KBM-7 (cell line): ENCODE data around the gene COL6A5.

ENCODE experiments used
- DNase-seq: peaks from one replicate; pipeline ENCODE4 v3.0.0-alpha.2; 2015
- in situ Hi-C: fragments of 300-500 bp; cut with MboI; formaldehyde crosslinking; loops from 2 replicates; pipeline ENCODE4 v1.14.3; 2020; ENCODE audit warnings: low sequenced_read_pairs, low pct_unique_long_range_greater_than_20kb, mixed read lengths

Gene COL6A5

GRCh38 chr3:130504701-130505100, 159.2 kb downstream of the COL6A5 start:
- in situ Hi-C loops, result no loop called here
- no peak for DNase-seq

DNA sequence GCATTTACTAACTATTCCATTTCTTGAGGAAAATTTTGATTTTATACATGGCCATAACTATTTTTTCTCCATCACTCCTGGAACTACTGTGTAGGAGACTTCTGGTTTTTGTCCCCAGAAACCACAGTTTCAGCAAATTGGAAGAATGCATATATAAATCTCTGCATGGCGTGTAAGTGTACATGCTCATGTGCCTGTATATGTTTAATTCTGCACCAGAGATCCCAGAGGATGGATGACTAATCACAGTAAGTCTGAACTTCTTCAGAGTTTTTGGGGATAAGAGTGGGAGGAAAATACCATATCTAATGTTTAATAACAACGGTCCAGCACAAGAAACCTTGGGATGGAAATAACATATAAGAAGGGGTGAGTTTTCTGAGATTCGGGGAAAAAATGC, 160.6 kb downstream of the COL6A5 start:
- in situ Hi-C loops, result no loop called here
- no peak for DNase-seq

DNA sequence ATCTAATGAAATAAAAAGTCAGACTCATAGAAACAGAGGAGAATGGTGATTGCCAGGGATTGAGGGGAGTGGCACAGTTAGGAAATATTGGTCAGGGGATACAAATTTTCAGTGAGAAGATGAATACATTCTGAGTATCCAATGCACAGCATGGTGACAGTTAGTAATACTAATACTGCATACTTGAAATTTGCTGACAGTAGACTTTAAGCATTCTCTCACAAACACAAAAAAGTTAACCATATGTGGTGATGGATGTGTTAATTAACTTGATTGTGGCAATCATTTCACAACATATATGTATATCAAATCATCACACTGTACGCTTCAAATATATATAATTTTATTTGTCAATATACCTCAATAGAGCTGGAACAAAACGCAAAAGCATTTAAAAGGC, 162.3 kb downstream of the COL6A5 start:
- no peak for DNase-seq
- in situ Hi-C loops, result no loop called here

- no peak for DNase-seq
Observed at GRCh38 chr3:130509008-130509407, 163.5 kb downstream of the COL6A5 start.

DNA sequence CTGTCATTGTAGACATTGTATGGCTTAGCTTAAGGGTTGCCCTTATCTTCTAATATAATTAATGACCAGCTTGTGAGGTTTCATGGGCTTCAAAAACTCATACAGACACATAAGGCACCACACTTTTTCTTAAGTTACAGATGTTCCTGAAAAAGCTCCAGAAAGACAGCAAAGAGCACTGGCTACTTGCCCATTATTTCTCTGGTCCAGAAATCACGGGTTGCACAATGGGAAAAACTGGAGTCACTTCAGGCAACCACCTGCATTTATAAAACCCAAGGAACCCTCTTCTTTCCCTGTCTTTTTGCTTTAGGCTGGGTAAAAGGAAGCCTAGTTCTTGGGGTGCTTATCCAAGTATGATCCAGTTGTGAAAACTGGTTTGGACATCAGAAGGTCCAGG, 169.2 kb downstream of the COL6A5 start:
- in situ Hi-C loops, result no loop called here
- no peak for DNase-seq

More at GRCh38 chr3:130509008-130509407, 163.5 kb downstream of the COL6A5 start:
- in situ Hi-C loops, result no loop called here

- no peak for DNase-seq
Observed at GRCh38 chr3:130515755-130516154, 170.3 kb downstream of the COL6A5 start.

DNA sequence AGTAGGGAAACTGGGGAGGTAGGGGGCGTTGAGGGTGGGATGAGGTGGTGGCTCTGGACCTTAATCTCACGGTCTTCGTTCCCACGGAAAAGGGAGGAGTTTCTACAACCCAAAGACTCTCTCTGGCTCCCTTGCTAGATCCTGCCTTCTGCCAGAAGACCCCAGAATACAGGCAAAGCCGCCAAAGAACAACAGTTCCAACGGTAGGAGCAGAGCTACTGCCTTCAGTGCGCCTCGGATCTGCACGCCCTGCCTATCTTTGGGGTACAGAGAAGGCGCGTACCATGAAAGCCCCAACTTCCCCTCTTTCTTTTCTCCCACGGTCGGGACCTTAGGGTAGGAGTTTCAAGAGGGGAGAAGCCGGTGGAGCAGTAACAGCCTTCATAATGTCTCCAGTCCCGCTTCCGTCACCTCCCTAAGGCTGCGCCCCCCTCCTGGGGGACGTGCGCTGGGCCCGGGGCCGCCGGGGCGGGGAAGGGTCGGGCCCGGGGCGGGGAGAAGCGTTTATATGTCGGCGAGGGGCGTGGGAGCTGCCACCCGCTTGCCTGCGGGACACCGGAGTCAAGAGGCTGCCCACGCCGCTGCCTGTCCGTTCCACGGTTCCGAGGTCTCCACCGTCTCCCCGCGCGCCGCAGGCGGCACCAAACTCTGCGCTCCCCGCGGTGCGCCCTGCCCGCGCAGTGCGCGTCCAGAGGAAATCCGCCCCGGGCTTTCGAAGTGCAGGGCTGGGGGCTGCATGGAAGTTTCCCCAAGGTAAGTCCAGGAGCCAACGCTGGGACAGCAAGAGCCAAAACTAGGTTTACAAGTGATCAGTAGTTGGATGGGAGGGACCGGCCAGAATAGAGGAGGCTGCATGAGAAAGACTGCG, 171.4 kb downstream of the COL6A5 start, which contains the start of gene COL6A6:
TSS of gene COL6A6 (plus strand) at position 533 of the 868 bp plus-strand sequence. CDS start 43,188 bp downstream, outside the sequence.
- in situ Hi-C loops, result no loop called here
- DNase-seq, result no peak

More at GRCh38 chr3:130515755-130516154, 170.3 kb downstream of the COL6A5 start:
- in situ Hi-C loops, result no loop called here

DNA sequence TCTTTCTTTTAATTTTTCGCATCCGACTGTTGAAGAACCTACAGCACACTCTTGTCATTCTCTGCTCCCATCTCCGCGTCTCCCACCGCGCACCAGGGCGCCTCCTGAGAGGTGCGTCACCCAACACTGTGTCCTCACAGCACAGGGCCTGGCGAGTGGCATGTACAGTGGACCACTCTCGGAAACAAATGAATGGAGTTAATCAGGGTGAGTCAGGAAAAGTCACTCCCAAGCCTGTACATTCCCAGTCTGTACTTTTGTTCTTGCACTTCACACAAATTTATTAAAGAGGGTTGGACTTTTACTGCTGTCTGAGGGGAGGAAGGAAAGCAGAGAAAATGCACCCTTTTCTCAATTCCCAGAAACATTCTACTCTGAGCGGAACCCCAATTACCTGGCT, 172.1 kb downstream of the COL6A5 start:
- in situ Hi-C loops, result no loop called here
- DNase-seq, result no peak

- DNase-seq, result no peak
- in situ Hi-C loops, result no loop called here
Observed at GRCh38 chr3:130519754-130520153, 174.3 kb downstream of the COL6A5 start.

DNA sequence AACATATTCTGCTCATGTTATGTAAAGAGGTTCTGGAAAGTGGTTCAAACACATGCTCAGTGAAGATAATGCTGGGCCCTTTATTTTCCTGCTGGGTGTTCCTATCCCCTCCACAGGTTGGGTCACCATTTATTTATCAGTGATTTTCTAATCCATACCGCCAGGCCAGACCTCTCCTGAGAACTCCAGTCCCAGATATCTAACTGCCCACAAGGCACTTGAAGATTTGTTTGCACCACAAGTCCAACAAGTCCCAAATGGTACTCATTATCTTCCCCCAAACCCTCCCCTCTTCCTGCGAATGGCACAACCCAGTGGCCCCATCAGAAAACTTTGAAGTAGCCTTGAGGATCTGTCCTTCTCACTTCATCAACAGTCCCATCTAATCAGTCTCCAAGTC, 176.9 kb downstream of the COL6A5 start:
- no peak for DNase-seq
- in situ Hi-C loops, result no loop called here

- no peak for DNase-seq
- in situ Hi-C loops, result no loop called here
Observed at GRCh38 chr3:130527426-130527825, 182.0 kb downstream of the COL6A5 start.

DNA sequence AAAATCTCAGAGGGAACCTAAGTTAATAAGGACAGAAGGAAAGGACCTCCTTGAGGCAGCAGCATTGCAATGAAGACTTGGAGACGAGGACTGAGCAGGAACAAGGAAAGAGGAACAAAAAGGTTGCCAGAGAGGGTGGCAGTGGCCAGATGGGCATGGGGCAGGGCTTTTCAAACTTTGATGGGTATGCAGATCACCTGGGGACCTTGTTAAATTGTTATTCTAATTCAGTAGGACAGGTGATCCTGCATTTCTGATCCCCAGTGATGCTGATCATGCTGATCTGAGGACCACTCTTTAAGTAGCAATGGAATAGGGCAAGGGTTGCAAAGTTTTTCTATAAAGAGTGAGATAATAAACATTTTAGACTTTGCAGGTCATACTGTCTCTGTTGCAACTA, 182.6 kb downstream of the COL6A5 start:
- in situ Hi-C loops, result no loop called here
- DNase-seq, result no peak

- no peak for DNase-seq
Observed at GRCh38 chr3:130529486-130530215, 184.2 kb downstream of the COL6A5 start.

GRCh38 chr3:130533247-130533646, 187.8 kb downstream of the COL6A5 start:
- in situ Hi-C loops, result no loop called here
- no peak for DNase-seq

More at GRCh38 chr3:130529486-130530215, 184.2 kb downstream of the COL6A5 start:
- in situ Hi-C loops, result no loop called here
